ENCODE data around the gene KLHL11.
A peak's percentile ranks its signal among the peaks of the same experiment; 100 is the strongest.

KLHL11 gene, protein sequence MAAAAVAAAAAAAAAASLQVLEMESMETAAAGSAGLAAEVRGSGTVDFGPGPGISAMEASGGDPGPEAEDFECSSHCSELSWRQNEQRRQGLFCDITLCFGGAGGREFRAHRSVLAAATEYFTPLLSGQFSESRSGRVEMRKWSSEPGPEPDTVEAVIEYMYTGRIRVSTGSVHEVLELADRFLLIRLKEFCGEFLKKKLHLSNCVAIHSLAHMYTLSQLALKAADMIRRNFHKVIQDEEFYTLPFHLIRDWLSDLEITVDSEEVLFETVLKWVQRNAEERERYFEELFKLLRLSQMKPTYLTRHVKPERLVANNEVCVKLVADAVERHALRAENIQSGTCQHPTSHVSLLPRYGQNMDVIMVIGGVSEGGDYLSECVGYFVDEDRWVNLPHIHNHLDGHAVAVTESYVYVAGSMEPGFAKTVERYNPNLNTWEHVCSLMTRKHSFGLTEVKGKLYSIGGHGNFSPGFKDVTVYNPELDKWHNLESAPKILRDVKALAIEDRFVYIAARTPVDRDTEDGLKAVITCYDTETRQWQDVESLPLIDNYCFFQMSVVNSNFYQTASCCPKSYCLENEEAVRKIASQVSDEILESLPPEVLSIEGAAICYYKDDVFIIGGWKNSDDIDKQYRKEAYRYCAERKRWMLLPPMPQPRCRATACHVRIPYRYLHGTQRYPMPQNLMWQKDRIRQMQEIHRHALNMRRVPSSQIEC

DNA sequence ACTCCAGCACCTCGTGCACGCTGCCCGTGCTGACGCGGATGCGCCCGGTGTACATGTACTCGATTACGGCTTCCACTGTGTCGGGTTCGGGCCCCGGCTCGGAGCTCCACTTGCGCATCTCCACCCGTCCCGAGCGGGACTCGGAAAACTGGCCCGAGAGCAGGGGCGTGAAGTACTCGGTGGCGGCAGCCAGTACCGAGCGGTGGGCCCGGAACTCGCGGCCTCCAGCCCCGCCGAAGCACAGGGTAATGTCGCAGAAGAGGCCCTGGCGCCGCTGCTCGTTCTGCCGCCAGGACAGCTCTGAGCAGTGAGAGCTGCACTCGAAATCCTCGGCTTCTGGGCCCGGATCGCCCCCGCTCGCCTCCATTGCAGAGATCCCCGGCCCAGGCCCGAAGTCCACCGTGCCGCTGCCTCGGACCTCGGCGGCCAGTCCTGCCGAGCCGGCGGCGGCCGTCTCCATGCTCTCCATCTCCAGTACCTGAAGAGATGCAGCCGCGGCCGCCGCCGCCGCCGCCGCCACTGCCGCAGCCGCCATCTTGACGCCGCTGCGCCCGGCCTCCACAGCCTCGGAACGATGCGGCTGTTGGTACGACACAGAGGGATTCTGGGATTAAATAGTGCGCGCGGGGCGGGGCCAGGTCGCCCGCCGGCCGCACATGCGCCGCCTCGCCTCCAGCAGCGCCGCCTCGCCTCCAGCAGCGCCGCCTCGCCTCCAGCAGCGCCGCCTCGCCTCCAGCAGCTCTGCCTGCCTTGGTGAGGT is at the start of gene KLHL11:
Gene KLHL11 (minus strand): TSS at position 588 of the 760 bp plus-strand sequence. CDS start 53 bp downstream, at position 535.
- peak; percentile 77 for DNase-seq

DNA sequence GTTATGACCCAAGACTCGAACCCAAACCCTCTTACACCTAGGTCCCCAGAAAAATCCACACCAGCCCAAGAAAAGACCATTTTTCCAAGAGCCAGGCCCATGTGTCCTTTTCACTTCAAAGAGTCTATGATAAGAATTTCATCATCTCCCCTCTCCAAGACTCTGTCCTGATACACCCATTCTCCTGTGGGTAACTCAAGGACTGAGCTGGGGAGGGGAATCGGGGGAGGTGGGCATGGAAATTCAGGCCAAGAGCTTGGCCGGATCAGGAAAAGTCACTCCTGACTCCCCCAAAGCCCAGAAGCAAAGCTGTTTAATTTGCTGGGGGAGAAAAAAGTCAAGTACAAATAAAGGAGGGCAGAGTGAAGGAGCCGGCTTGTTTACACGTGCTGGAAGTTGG is 49.8 kb upstream of the KLHL11 start:
- DNase-seq = no peak

DNA sequence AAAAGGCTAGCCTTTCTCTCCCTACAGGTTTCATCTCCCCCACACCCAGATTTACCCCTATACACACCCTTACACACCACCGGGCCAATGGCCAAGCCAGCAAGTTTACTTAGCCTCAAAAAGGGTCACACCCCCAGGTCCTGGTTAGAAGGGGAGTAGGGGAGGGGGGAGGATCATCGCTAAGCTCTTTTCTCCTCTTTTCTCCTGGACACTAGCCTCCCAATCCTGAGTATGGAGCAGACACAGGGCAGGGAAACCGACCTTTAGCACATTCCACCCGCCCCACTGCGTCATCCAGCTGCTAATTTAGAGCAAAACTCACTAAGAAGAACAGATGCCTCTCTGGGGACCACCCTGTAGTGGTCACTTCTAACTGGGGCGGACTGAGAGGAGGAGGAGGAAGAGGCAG is 49.1 kb upstream of the KLHL11 start:
- DNase-seq = no peak

GRCh38 chr17:41913798-41914197 is 48.6 kb upstream of the KLHL11 start:
- no peak for DNase-seq

GRCh38 chr17:41912925-41913324 is 47.7 kb upstream of the KLHL11 start:
- DNase-seq = no peak

DNA sequence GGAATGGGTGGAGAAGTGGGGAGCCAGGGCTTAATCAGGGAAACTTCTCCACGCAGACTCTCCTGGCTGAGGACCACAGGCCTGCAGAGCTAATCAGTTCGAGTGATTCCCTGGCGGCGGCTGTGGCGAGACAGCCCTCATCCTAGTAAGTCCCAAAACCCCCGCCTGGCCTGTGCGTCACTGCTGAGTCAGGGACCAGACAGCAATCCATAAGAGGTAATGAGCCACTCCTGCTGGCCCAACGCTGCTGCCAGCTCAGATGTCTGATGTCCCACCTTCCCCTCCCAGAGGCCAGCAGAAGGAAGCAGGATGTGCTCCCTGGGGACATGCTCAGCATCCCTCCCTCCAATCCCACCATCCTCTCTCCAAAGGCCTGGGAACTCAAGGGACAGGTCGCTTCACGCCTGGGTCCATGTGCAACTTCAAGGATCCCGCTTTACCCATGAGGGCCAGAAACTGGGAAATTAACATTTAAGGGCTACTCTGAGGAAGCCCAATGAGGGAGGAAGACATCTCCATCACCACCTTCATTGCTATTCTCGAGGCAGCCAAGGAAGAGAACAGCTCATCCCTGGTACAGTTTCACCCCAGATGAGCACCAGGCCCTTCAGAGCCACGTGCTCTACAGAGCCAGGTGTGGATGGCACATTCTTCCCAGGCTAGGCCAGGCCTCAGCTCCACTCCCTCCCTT is 45.6 kb upstream of the KLHL11 start:
- no peak for DNase-seq

- DNase-seq = no peak
These were observed 43.9 kb upstream of the KLHL11 start for GRCh38 chr17:41909088-41909487.

DNA sequence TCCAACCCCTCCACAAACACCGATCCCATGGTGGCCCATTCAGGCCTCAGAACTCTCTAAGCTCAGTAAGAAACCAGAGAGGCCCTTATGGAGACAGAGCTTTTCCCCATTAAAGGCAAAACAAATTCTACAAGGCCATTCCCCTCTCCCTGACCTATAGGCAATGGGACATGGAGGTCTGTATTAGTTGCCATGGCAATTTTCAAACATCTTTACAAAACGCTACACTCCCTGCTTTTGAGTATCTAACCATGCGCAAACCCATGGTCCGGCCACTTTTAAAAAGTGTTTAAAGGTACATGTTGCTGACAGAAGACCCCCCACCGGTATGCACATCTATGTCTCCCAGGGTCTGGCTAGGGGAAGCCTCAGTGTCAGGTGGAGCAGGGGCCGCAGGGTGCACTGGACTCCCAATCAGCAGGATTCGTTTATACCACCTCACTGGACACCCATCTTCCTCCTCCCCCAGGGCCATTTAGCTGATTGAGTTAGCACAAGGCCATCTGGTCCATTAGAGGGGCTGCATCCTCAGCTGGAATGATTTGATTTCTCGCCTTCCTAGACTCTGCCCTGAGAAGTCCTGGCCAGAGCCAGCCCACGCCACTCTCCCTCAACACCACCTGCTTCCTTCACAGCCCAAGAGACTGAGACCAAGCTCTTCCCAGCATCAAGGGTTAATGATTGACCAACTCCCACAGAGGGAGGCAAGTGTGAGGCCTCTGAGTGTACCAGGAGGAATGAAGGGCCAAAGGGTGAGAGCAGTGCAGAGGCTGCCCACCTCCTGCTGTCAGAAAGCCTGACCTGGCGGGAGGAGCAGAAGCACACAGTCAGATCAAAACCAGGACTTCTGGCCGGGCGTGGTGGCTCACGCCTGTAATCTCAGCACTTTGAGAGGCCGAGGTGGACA is 42.7 kb upstream of the KLHL11 start:
- no peak for DNase-seq

DNA sequence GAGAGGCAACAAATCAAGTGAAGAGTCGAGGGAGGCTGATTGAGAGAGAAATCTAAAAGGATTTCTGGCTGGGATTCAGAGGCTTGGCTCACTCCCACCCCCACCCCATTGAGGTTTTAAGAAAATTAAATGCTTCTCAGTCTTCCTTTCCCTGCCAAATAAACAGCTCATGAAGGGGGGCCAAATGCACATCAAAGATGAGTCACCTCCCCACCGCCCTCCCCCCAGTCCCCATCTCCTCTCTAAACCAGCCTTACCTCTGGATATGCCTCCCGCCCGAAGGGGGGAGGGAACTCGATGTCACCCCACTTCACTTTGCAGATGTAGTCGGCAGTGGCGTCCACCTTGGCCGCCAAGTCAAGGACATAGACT is 41.9 kb upstream of the KLHL11 start:
- DNase-seq = no peak

- no peak for DNase-seq
These were observed 41.4 kb upstream of the KLHL11 start for GRCh38 chr17:41906465-41907184.

DNA sequence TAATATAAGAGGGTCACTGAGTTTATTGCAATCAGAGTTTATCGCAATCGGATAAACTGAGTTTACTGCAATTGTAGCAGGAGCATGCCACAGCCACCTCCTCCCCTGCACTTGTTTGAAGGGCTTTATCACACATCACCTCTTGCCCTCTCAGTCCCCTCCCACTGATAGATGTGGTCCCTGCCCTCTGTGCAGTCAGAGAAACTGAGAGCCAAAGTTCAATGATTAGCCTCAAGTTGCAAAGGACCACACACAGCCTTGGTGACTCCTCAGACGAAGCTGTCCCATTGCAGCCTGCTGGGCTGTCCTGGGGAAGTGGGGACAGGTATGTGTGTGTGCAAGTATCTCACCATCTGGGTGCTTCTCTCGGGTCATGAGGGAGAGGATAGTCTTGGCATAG is 39.9 kb upstream of the KLHL11 start:
- no peak for DNase-seq

DNA sequence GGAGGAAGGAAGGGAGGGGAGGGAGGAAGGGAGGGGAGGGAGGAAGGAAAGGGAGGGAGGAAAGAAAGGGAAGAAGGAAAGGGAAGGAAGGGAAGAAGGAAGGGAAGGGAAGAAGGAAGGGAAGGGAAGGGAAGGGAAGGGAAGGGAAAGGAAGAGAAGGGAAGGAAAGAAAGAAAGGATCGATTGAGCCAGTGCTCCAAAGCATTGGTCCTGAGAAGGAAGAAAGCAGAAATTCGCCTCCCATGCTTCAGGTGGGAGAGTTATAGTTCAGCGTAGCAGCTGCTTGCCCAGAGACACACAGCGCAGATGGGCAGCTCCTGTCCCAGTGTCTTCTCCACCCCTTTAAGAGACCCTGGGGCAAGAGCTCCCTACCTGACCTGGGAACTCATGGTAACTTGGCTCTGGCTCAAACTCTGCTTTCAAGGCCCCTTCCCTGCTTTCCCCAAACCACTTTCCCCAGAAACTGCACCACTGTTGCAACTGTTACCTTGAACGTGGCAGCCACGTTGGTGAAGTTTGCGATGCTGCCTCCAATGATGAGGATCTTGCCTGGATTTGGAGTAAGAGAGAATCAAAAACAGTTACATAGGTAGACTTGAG is 39.1 kb upstream of the KLHL11 start:
- DNase-seq = no peak

DNA sequence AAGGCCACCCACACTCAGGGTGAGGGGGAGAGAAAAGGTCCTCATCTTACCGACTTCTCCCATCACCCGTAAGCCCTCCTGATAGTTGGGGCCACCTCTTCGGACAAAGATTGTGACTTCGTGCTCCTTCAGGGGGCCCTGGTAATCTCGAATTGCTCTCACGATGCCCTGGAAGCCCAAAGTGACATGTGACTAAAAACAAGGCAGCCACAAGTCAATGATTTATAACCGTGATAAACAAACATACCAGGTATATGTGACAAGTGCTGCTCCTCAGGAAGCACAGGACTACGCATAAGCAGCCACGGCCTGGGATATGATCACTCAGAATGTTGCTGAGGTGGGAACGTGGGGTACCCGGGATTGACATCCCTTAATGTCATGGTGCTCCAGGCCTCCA is 36.4 kb upstream of the KLHL11 start:
- DNase-seq = no peak

DNA sequence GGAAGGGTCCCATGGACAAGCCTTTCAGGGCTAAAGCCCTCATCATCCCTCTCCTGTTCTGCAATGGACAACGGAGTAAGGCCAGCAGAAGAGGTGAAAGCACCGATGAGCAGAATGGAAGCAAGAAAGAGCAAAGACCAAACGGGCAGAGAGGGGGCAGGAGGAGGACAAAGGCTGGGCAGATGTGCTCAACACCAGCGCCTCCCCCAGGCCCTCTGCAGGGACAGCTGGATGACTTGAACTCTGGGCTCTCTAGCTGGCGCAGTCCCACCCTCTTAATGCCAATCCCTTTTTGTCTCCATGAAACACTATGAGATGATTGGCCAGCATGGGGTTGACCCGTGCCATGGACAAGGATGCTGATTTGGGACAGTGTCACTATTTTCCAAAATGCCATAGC is 31.5 kb upstream of the KLHL11 start:
- no peak for DNase-seq

DNA sequence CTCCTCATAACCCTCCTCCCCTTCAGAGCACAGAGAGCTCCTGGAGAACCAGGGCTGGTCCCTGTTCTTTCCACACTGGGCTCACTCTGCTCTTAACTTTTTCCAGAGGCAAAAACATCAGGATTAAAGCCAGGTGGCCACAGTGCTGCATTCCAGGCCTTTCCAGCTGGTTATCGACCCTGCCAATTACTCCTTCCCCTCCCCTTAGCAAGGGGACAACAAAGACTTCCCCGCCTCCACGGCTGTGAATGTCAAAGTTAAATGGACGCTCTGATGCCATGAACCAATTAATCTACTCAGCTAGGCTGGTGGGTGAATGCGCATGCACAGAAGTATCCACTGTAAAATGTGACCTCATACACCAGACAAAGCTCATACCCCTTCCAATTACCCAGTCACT is 30.4 kb upstream of the KLHL11 start:
- DNase-seq = no peak

GRCh38 chr17:41894791-41895331 is 29.6 kb upstream of the KLHL11 start:
- DNase-seq = no peak

DNA sequence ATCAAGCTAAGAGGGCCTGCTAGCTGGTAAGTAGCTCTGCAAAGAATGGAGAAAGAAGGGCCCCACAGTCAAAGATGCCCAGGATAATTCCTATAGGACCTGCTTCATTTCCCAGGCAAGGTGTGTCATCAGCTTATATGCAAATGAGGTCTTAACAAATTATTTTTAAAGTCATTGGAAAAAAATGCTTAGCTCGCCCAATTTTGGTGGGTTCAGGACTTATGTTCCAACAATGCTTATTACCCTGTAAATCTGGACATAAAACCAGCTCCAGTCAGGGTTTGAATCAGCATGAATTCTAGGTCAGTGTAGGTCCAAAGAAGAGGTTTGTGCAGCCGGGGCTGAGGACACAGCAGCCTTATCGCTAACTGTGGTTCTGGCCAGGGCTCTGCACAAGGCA is 28.2 kb upstream of the KLHL11 start:
- DNase-seq = no peak

DNA sequence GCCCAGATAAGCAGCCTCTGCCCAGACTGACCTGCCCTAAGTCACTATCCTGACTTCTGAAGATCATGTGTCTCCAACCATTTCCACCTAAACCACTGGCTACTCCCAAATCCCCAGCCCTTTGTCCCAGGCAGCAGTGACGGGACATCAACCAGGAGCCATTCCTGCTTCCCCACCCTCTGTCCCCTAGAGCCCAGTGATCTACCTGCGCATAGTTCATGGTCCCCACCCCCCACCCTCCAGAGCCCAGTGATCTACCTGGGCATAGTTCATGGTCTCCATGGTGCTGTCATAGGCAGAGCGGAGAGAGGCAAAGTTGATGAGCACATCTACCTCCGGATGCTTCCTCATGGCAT is 26.8 kb upstream of the KLHL11 start:
- DNase-seq = no peak

DNA sequence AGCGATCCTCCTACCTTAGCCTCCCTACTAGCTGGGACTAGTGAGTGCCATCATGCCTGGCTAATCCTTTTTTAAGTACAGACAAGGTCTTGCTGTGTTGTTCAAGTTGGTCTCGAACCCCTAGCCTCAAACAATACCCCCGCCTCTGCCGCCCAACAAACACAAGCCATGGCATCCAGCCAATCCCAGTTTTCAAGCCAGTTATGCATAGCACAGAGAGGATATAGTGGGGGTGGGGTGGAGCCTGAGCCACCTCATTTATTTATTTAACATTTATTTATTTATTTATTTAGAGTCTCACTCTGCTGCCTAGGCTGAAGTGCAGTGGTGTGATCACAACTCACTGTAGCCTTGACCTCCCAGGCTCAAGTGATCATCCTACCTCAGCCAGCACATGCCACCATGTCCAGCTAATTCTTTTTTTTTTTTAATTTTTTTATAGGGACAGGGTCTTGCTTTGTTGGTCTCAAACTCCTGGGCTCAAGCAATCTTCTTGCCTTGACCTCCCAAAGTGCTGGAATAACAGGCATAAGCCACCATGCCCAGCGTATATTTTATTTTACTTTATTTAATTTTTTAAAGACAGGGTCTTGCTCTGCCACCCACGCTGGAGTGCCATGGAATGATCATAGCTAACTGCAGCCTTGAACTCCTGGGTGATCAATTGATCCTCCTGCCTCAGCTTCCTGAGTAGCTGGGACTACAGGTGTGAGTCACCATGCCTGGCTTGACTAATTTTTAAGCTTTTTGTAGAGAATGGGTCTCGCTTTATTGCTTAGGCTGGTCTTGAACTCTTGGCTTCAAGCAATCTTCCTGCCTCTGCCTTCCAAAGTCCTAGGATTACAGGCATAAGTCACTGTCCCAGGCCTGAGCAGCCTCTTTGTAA is 26.2 kb upstream of the KLHL11 start:
- DNase-seq = no peak
